ENCODE measurements around the gene TBC1D17.
A peak's percentile ranks its signal among the peaks of the same experiment; 100 is the strongest.

TBC1D17 gene

GRCh38 chr19:49877020-49877878, at the start of gene TBC1D17, which contains the start of gene AKT1S1:
TSS of gene TBC1D17 (plus strand) at chr19:49877702. CDS start at chr19:49877724, 22 bp downstream.
TSS of gene AKT1S1 (minus strand) at chr19:49877355. CDS start at chr19:49873295, 4,060 bp downstream.
- peak; percentile 100 for DNase-seq (ENCODE audit: low spot score)

DNA sequence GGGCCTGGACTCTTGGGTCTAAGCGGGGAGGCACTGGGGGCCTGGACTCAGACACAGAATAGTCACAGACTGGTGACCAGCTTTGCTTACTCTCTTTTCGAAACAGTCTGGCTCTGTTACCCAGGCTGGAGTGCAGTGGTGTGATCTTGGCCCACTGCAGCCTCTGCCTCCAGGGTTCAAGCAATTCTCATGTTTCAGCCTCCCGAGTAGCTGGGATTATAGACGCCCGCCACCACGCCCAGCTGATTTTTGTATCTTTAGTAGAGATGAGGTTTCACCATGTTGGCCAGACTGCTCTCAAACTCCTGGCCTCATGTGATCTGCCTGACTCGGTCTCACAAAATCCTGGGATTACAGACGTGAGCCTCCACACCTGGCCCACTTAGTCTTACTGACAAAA, 48.3 kb upstream of the TBC1D17 start:
- DNase-seq (ENCODE audit: low spot score): no peak

- DNase-seq (ENCODE audit: low spot score): no peak
Observed at GRCh38 chr19:49829721-49830120, 47.8 kb upstream of the TBC1D17 start.

GRCh38 chr19:49830766-49831165, 46.7 kb upstream of the TBC1D17 start:
- DNase-seq (ENCODE audit: low spot score): no peak

DNA sequence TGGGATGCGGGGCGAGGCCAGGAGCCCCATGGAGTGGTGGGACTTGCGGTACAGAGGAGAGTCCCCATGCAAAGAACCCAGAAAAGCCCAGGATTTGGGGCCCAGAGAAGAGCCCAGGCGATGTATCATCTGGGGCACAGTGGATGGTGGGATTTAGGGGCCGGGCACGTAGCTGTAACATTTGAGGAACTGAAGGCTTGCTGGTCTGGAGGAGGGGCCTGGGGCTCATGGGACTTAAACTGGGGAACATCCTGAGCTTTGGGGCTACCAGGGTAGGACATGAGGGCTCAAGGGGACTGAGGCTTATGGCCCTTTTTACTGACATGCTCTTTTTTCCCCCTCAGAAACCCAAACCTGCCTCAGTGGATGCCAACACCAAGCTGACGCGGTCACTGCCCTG, 45.9 kb upstream of the TBC1D17 start:
- no peak for DNase-seq (ENCODE audit: low spot score)

DNA sequence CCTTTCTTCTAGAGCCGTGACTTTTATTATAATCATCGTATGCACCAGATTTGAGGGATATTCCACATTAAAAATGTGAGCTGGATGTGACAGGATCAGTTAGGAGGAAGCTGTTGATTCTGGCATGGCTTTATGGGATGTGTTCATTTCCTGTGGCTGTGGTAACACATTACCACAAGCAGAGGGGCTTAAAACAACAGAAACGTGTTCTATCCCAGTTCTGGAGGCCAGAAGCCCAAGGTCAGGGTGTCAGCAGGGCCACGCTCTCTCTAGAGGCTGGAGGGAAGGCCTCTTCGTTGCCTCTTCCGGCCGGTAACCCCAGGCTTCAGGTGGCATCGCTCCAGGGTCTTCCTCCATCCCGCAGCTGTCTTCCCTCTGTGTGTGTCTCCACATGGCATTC, 44.9 kb upstream of the TBC1D17 start:
- DNase-seq (ENCODE audit: low spot score): no peak

DNA sequence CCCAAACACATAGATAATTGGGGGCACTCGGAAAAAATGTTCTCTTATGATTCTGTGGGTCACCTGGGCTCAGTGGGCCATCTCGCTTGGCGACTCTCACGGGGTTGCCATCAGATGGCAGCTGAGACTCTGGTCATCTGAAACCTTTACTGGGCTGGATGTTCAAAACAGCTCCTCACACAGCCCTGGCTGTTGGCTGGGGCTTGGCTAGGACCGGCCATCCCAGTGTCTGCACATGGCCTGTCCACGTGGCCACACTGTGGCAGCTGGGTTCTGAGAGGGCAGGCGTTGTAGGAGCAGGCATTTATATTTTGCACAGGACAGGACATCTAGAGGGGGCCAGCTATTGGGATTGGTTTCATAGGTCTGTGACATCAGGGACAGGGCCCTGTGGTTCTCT, 43.9 kb upstream of the TBC1D17 start:
- no peak for DNase-seq (ENCODE audit: low spot score)

GRCh38 chr19:49835562-49835961, 41.9 kb upstream of the TBC1D17 start:
- no peak for DNase-seq (ENCODE audit: low spot score)

DNA sequence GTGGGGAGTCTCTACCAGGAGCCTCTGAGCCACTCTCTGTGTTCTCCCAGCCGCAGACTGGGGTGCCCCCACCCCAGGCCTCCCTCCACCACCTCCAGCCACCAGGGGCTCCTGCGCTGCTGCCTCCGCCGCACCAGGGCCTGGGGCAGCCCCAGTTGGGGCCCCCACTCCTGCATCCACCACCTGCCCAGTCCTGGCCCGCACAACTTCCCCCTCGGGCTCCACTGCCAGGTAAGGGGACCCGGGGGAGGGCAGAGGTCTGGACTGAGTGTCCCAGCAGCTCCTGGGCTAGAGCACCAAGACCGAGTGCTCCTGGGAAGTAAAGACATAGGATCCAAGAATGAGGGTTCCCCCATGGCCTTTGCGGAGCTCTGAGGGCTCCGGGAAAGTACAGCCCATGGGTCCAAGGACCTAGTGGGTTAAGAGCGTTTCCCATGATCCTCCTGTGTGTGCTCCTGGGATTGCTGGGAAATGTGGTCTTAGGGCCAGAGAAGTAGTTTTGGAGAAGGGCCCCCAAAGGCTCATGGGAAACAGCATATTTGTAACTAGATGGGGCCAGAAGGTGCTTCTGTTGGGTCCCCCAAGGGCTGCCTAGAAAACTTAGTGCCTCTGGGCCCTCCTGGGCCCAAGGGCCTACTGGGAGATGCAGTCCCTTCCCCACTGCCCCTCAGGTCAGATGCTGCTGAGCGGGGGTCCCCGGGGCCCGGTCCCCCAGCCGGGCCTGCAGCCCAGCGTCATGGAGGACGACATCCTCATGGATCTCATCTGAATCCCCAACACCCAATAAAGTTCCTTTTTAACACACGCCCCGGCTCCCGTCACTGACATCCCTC, 41.1 kb upstream of the TBC1D17 start:
- DNase-seq (ENCODE audit: low spot score): no peak

DNA sequence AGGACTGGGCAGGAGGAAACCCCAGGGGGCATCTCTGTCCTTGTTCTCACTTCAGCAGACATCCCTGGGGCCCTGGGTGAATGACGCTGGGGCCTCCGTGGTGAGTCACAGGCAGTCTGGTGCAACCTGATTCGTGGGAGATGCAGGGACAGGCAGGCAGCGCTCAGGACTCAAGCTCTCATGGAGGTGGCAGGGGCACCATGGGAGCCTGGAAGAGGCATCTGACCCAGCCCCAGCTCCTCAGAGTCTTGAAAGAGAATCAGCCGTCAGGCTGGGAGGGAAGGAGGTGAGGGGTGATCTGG, 40.5 kb upstream of the TBC1D17 start:
- no peak for DNase-seq (ENCODE audit: low spot score)

DNA sequence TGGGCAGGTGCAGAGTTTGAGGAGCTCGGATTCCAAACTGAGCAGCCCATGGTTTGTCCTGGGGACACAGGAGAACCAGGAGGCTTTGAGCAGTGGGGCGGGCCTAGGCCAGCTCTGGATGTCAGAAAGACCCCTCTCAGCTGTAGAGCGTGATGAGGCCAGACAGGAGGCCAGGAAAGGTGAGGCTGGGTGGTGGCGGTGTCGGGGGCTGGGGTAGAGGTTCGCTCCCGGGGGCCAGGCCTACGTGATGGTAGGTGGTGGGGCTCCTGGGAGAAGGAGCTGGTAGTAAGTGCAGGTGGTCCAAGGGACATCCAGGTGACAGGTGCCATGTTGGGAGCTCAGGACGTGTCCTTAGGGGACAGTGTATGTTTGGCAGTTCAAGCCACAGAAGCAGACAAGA, 40.1 kb upstream of the TBC1D17 start:
- no peak for DNase-seq (ENCODE audit: low spot score)

DNA sequence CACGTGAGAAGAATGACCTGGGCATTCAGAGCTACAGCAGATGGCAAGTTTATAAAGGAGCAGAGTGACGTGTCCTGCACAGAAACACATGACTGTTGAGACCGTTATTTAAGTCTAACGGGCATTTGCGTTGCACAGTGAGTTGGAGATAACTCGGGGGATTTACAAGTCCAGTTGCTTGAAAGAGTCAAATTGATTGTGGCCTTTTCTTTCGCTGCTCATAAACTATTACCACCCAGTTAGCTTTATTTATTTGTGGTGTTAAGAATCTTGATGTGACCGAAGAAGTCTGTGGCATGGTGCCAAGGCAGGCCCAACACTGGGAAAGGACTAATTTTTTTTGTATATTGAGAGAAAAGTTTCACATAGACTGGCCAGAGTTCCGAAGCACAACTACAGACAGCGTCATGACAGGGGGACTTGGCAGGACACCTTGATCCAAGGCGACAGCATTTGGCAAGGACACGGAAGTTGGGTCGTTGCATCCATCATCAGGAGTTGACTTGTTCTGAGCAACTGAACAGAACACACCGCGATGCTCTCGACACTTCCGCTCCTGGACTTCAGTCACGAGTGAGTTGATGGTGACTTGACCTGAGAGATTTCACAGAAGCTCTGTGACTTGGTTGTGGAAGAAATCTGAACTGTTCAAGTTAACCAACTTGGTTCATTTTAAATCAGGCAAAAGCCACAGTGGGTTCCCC, 38.5 kb upstream of the TBC1D17 start:
- no peak for DNase-seq (ENCODE audit: low spot score)

- no peak for DNase-seq (ENCODE audit: low spot score)
Observed at GRCh38 chr19:49839713-49840112, 37.8 kb upstream of the TBC1D17 start.

DNA sequence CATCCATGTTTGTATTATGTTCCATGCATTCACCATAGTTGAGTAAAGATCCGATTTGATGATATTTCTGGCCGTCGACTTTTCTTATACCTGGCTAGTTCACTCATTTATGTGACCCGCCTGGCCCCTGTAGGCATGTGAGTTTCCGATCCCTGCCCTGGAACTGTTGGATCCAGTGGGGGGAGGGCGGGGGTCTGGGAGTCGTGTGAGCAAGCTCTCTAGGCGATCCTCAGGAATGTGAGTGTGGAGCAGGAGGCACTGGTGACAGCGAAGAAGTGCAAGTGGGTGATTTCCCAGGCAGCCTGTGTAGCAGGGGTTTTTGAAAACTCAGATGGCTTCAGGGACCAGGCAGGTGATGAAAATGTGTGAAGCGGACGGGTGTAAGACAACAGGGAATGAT, 37.2 kb upstream of the TBC1D17 start:
- no peak for DNase-seq (ENCODE audit: low spot score)

DNA sequence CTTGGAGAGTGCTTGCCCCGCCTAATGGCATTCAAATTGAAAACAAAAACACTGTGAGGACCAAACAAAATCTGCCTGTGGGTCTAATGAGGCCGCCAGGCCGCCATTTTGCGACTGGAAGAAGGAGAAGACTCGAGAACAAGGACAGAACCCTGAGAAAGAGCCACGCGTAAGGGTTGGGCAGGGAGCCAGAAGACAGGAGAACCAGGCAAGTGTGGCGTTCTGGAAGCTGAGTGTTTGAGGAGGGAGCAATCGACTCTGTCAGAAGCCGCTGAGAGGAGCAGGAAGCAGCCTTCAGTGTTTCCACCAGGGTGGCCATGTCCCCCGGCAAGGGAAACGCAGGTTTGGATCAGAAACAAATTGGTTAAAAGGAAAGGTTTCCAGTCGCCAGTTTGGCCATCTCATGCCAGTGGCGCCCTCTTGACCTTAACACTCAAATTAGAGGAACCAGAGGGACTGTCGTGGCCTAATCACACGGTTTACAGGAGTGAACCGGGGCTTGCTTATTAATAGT, 36.7 kb upstream of the TBC1D17 start:
- no peak for DNase-seq (ENCODE audit: low spot score)

- DNase-seq (ENCODE audit: low spot score): no peak
Observed at GRCh38 chr19:49843265-49843664, 34.2 kb upstream of the TBC1D17 start.

DNA sequence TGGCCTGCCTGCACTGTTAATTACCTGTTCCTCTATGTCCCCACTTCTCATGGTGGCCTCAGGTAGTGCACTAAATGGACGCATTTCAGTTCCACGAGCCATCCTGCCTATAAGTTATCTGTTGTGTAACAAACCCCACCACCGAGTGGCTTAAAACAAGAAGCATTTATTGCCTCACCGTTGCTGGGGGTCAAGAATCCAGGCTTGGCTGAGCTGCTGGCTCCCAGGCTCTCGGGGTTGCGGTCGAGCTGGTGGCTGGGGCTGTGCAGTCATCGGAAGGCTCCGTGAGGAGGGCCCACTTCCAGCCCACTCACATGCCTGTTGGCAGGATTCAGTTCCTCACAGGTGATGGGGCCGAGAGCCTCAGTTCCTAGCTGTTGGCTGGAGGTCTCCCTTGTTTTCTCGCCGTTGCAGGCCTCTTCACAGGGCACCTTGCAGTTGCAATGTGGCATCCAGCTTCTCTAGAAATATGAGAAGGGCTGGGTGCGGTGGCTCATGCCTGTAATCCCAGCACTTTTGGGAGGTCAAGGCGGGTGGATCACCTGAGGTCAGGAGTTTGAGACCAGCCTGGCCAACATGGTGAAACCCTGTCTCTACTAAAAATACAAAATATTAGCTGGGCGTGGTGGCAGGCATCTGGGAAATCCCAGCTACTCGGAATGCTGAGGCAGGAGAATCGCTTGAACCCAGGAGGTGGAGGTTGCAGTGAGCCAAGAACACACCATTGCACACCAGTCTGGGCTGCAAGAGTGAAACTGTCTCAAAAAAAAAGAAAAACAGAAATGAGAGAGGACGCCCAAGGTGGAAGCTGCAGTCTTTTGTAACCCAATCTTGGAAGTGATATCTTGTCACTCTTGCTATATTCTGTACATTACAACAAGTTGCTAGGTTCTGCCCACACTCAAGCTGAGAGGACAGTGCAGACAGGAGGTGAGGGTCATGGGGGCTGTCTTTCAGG, 33.1 kb upstream of the TBC1D17 start:
- no peak for DNase-seq (ENCODE audit: low spot score)

DNA sequence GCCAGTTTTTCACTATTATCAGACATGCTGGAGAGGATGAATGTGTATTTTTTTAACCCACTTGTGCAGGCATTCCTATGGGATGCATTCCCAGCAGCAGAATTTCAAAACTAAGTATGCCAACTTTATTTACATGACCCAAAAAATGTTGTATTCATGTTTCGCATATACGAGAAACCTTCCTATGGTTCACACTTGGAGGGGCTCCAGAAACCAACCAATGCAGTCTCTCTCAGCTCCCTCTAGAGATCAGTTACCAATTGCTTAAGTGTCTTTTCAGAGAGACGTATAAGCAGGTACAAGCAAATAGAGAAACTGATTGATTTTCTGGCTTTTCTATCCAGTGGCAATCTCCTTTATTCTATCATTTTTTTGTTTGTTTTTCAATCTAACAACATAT, 32.1 kb upstream of the TBC1D17 start:
- no peak for DNase-seq (ENCODE audit: low spot score)

DNA sequence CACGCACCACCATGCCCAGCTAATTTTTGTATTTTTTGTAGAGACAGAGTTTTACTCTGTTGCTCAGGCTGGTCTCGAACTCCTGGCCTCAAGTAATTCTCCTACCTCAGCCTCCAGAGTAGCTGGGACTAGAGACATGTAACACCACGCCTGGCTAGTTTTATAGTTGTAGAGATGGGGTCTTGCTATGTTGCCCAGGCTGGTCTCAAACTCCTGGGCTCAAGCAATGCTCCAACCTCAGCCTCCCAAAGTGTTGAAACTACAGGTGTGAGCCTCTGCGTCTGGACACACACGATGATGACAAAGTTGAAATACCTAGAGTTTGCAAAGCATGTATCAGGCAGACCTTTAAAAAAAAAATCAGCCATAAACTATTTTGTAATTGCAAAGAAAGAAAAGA, 31.1 kb upstream of the TBC1D17 start:
- DNase-seq (ENCODE audit: low spot score): no peak

DNA sequence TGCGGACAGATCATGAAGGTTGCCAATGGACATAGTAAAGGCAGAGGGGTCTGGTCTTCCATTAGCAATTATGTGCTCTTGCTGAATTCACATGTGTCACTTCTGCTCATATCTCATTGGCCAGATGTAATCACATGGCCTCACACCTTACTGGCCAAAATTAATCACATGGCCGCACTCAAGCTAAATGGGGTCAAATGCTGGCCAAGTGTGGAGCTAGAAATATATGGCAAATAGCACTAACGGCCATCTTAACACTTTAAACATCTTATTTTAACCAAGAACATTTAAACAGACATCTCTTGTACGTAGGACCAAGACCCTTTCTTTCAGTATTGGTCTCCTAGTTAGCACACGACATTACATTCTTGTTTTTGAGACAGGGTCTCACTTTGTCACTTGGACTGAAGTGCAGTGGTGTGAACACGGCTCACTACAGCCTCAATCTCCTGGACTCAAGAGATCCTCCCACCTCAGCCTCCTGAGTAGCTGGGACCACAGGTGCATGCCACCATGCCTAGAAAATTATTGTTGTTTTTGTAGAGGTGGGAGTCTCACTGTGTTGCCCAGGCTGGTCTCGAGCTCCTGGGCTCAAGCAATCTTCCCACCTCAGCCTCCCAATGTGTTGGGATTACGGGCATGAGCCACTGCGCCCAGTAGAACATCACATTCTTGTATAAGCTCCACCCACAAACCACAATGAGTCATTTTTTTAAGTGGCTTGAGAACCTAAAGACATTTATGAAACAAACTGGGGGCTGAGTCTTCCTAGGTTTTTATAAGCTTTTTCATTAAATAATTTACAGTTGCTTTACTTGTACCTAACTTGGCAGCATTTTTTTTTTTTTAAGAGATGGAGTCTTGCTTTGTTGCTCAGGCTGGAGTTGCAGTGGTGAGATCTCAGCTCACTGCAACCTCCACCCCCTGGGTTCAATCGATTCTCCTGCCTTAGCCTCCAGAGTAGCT, 29.5 kb upstream of the TBC1D17 start:
- DNase-seq (ENCODE audit: low spot score): no peak

Measured in HuH-7.5 (cell line).